Adipocyte (in vitro differentiated cells): Measurements from ENCODE around the gene NFATC3.

Source experiments
- DNase-seq: peaks from one replicate; pipeline ENCODE4 v3.0.0-alpha.2; 2015; ENCODE audit warnings: low read depth
- H3K27me3 ChIP-seq: replicated peaks from 2 replicates; pipeline ENCODE4 v1.7.0; 2013; ENCODE audit warnings: mild to moderate bottlenecking, low read length, moderate library complexity; ENCODE audit not compliant: control insufficient read depth, insufficient read depth
- H3K36me3 ChIP-seq: 2 replicates; pipeline ENCODE4 v1.7.0; 2013; ENCODE audit warnings: low read length, mild to moderate bottlenecking, moderate library complexity; ENCODE audit not compliant: control insufficient read depth, insufficient read depth, severe bottlenecking
- H3K4me1 ChIP-seq: 2 replicates; pipeline ENCODE4 v1.7.0; 2013; ENCODE audit warnings: mild to moderate bottlenecking, low read length, moderate library complexity; ENCODE audit not compliant: control insufficient read depth, insufficient read depth
- H3K4me3 ChIP-seq: 2 replicates; pipeline ENCODE4 v1.7.0; 2013; ENCODE audit warnings: mild to moderate bottlenecking, low read length, moderate library complexity
- H3K9ac ChIP-seq: 2 replicates; pipeline ENCODE4 v1.7.0; 2013; ENCODE audit warnings: mild to moderate bottlenecking, low read length, moderate library complexity
- H3K9me3 ChIP-seq: 2 replicates; pipeline ENCODE4 v1.7.0; 2013; ENCODE audit warnings: mild to moderate bottlenecking, low read length, moderate library complexity; ENCODE audit not compliant: control insufficient read depth

NFATC3 gene

GRCh38 chr16:68235108-68235886, 150.1 kb downstream of the NFATC3 start:
- peaks cover 25% of the 10 kb centered on the region for H3K4me1 ChIP-seq
- H3K27me3 ChIP-seq, result peaks cover 4% of the 10 kb centered on the region
- no peak for DNase-seq
- H3K9ac ChIP-seq, result no peak overlapping the region
- H3K36me3 ChIP-seq, result no peaks in the 10 kb centered on the region
- no peak overlapping the region for H3K4me3 ChIP-seq
- H3K9me3 ChIP-seq, result no peaks in the 10 kb centered on the region

GRCh38 chr16:68235887-68236136, 150.6 kb downstream of the NFATC3 start, which contains the start of gene ESRP2:
ESRP2 (minus strand) TSS chr16:68236127; CDS start chr16:68236045, 82 bp downstream.
- peak within 1 kb of the TSS; percentile 86 for H3K4me3 ChIP-seq
- peaks cover 25% of the 10 kb centered on the region for H3K4me1 ChIP-seq
- H3K9ac ChIP-seq, result peak within 1 kb of the TSS; percentile 75
- no peaks in the 10 kb centered on the region for H3K36me3 ChIP-seq
- no peaks in the 10 kb centered on the region for H3K9me3 ChIP-seq
- H3K27me3 ChIP-seq, result peaks cover 4% of the 10 kb centered on the region
- DNase-seq, result no peak

GRCh38 chr16:68236137-68236825, 151.1 kb downstream of the NFATC3 start:
- DNase-seq, result no peak
- Histone ChIP-seq H3K4me3 (peak overlapping the region; percentile 86), H3K4me1 (peaks cover 25% of the 10 kb centered on the region)

GRCh38 chr16:68236826-68237242, 151.7 kb downstream of the NFATC3 start:
- Histone ChIP-seq H3K4me1 (peaks cover 25% of the 10 kb centered on the region), H3K27me3 (peaks cover 4% of the 10 kb centered on the region), H3K4me3 (peak overlapping the region; percentile 86), H3K36me3 (no peaks in the 10 kb centered on the region), H3K9ac (peak overlapping the region; percentile 75), H3K9me3 (no peaks in the 10 kb centered on the region)
- no peak for DNase-seq

More at GRCh38 chr16:68236137-68236825, 151.1 kb downstream of the NFATC3 start:
- H3K9me3 ChIP-seq, result no peaks in the 10 kb centered on the region
- peak overlapping the region; percentile 75 for H3K9ac ChIP-seq
- no peaks in the 10 kb centered on the region for H3K36me3 ChIP-seq
- H3K27me3 ChIP-seq, result peaks cover 4% of the 10 kb centered on the region

- Histone ChIP-seq H3K9ac (peak overlapping the region; percentile 92), H3K4me3 (peak overlapping the region; percentile 86), H3K36me3 (no peaks in the 10 kb centered on the region), H3K4me1 (peaks cover 25% of the 10 kb centered on the region), H3K9me3 (no peaks in the 10 kb centered on the region), H3K27me3 (peaks cover 4% of the 10 kb centered on the region)
- DNase-seq, result peak; percentile 99
Observed at GRCh38 chr16:68237243-68238028, 152.3 kb downstream of the NFATC3 start.

- Histone ChIP-seq H3K4me3 (peak overlapping the region; percentile 86), H3K27me3 (peaks cover 4% of the 10 kb centered on the region), H3K9me3 (no peaks in the 10 kb centered on the region), H3K4me1 (peaks cover 25% of the 10 kb centered on the region), H3K9ac (peak overlapping the region; percentile 92), H3K36me3 (no peaks in the 10 kb centered on the region)
- no peak for DNase-seq
Observed at GRCh38 chr16:68238029-68238345, 152.8 kb downstream of the NFATC3 start.

GRCh38 chr16:68242085-68242484, 156.9 kb downstream of the NFATC3 start:
- no peak for DNase-seq
- Histone ChIP-seq H3K27me3 (no peaks in the 10 kb centered on the region), H3K9ac (no peak overlapping the region), H3K4me3 (no peak overlapping the region), H3K9me3 (no peaks in the 10 kb centered on the region), H3K4me1 (peaks cover 27% of the 10 kb centered on the region), H3K36me3 (no peaks in the 10 kb centered on the region)

GRCh38 chr16:68242926-68243858, 158.0 kb downstream of the NFATC3 start:
- no peaks in the 10 kb centered on the region for H3K36me3 ChIP-seq
- no peak overlapping the region for H3K9ac ChIP-seq
- H3K4me3 ChIP-seq, result no peak overlapping the region
- H3K9me3 ChIP-seq, result no peaks in the 10 kb centered on the region
- DNase-seq, result no peak
- H3K27me3 ChIP-seq, result no peaks in the 10 kb centered on the region
- peaks cover 23% of the 10 kb centered on the region for H3K4me1 ChIP-seq

GRCh38 chr16:68244481-68244902, 159.3 kb downstream of the NFATC3 start:
- DNase-seq, result no peak
- Histone ChIP-seq H3K4me1 (peaks cover 23% of the 10 kb centered on the region), H3K36me3 (peaks cover 5% of the 10 kb centered on the region), H3K4me3 (peak overlapping the region; percentile 98), H3K9ac (peak overlapping the region; percentile 92), H3K27me3 (no peaks in the 10 kb centered on the region), H3K9me3 (no peaks in the 10 kb centered on the region)

GRCh38 chr16:68244903-68245853, 160.0 kb downstream of the NFATC3 start, which contains the start of gene PLA2G15:
PLA2G15 (plus strand) TSS chr16:68245373; CDS start chr16:68245427, 54 bp downstream.
- Histone ChIP-seq H3K36me3 (peaks cover 5% of the 10 kb centered on the region), H3K27me3 (no peaks in the 10 kb centered on the region), H3K4me1 (peaks cover 23% of the 10 kb centered on the region), H3K9me3 (no peaks in the 10 kb centered on the region), H3K4me3 (peak within 1 kb of the TSS; percentile 98), H3K9ac (peak within 1 kb of the TSS; percentile 92)
- DNase-seq, result peak; percentile 98
